PC-3 (cell line): ENCODE data around the gene CBFA2T2. TPM values are rescaled to one million over a fixed set of nuclear protein-coding genes. Genes with fewer than 3 reads are reported as not detected.

Experiments used
- ATAC-seq: fragments of 200-7000 bp; cut with Tn5 transposase; 2 replicates; pipeline ENCODE4 v1.9.1; 2020; ENCODE audit warnings: mild to moderate bottlenecking, moderate library complexity
- BruUV-seq: library from RNA; stranded (reverse); fragments of 400-500 nt; replicated peaks from 2 replicates; lab custom pipeline; 2021; lab: Mats Ljungman, UMichigan
- CTCF ChIA-PET: fragments of 300-600 bp; sonication (Branson Sonifier 250); formaldehyde crosslinking; loops from one replicate; lab custom pipeline; 2022; ENCODE audit warnings: antibody characterized with exemption; lab: Charles Lee
- POLR2A ChIA-PET: fragments of 300-600 bp; sonication (Branson Sonifier 250); formaldehyde crosslinking; loops from one replicate; lab custom pipeline; 2022; ENCODE audit warnings: antibody characterized with exemption; ENCODE audit not compliant: unreplicated experiment; lab: Charles Lee
- DNase-seq: peaks from one replicate; pipeline ENCODE4 v3.0.0-alpha.2; 2015
- H2AFZ ChIP-seq: fragments of 300-600 bp; sonication (generic); 2 replicates; pipeline ENCODE4 v1.6.0; 2016; ENCODE audit warnings: antibody characterized with exemption, low read length
- H3F3A ChIP-seq: fragments of 300-600 bp; sonication (generic); one replicate; pipeline ENCODE4 v1.6.0; 2017; ENCODE audit warnings: antibody characterized with exemption, low read length, control low read depth, mild to moderate bottlenecking; ENCODE audit not compliant: unreplicated experiment
- H3K27ac ChIP-seq: fragments of 300-600 bp; sonication (generic); 2 replicates; pipeline ENCODE4 v1.5.1; 2016; ENCODE audit warnings: mild to moderate bottlenecking, low read length
- H3K27me3 ChIP-seq: fragments of 300-600 bp; sonication (generic); 2 replicates; pipeline ENCODE4 v1.6.1; 2016; ENCODE audit warnings: low read length, mixed read lengths
- H3K36me3 ChIP-seq: fragments of 300-600 bp; sonication (generic); 2 replicates; pipeline ENCODE4 v1.6.1; 2016; ENCODE audit warnings: low read depth, mixed run types, low read length, mixed read lengths
- H3K4me1 ChIP-seq: fragments of 300-600 bp; sonication (generic); 2 replicates; pipeline ENCODE4 v1.5.1; 2016; ENCODE audit warnings: low read length; ENCODE audit not compliant: insufficient read depth
- H3K4me2 ChIP-seq: fragments of 300-600 bp; sonication (generic); 2 replicates; pipeline ENCODE4 v1.6.0; 2016; ENCODE audit warnings: low read length
- H3K4me3 ChIP-seq: fragments of 300-600 bp; sonication (generic); 2 replicates; pipeline ENCODE4 v1.5.1; 2016; ENCODE audit warnings: mild to moderate bottlenecking, low read length, mixed read lengths
- H3K79me2 ChIP-seq: fragments of 300-600 bp; sonication (generic); 2 replicates; pipeline ENCODE4 v1.6.1; 2017; ENCODE audit warnings: low read length, mixed read lengths
- H3K9ac ChIP-seq: fragments of 300-600 bp; sonication (generic); 2 replicates; pipeline ENCODE4 v1.6.0; 2016; ENCODE audit warnings: mild to moderate bottlenecking, low read length
- H3K9me2 ChIP-seq: fragments of 300-600 bp; sonication (generic); replicated peaks from 2 replicates; pipeline ENCODE4 v1.6.1; 2016; ENCODE audit warnings: mixed run types, low read length, mixed read lengths
- H3K9me3 ChIP-seq: fragments of 300-600 bp; sonication (generic); 2 replicates; pipeline ENCODE4 v1.6.1; 2016; ENCODE audit warnings: low read length, mixed read lengths
- H4K20me1 ChIP-seq: fragments of 300-600 bp; sonication (generic); 2 replicates; pipeline ENCODE4 v1.6.1; 2016; ENCODE audit warnings: low read length, mixed read lengths
- EZH2 ChIP-seq: fragments of 300-600 bp; sonication (generic); IDR thresholded peaks from one replicate; pipeline ENCODE4 v1.6.1; 2017; ENCODE audit warnings: antibody characterized with exemption, mild to moderate bottlenecking, low read length; ENCODE audit not compliant: unreplicated experiment
- EZH2phosphoT487 ChIP-seq: fragments of 300-600 bp; sonication (generic); IDR thresholded peaks from 2 replicates; pipeline ENCODE4 v1.6.1; 2018; ENCODE audit warnings: mild to moderate bottlenecking, antibody characterized with exemption, low read length, borderline replicate concordance
- intact Hi-C: fragments of 100-400 bp; cut with micrococcal nuclease; formaldehyde crosslinking; loops from 2 replicates; pipeline ENCODE4 v1.9.0; 2023
- total RNA-seq: library from RNA; depleted of rRNA; stranded (reverse); fragments of >200 nt; gene quantifications from 2 replicates; pipeline ENCODE4 v1.2.3, GENCODE V29; 2014
- TF ChIP-seq, protein P1 (sequence below): fragments of 300-600 bp; sonication (generic); conservative IDR thresholded peaks from 2 replicates; pipeline ENCODE4 v1.5.1; 2017; ENCODE audit warnings: antibody characterized with exemption, low read depth, mild to moderate bottlenecking, low read length

Gene CBFA2T2
- total RNA-seq, 1 experiment from 2014 or later: 9.7 TPM

DNA sequence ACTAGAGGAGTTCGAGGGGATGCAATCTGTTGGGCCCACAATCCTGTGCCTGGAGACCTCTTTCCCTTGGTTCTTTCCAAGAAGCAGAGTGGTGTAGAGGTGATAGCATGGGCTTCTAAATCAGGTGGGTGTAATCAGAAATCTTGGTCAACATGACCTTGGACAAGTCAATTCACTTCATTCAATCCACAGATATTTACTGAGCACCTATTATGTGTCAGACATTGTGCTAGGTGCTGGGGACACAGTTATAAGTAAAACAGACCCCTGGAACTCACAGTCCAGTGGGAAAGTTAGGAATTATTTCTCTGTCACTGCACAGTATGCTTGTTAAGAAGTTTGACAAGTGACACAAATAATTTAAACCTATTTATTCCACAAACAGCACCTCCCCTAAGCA lies 199.6 kb downstream of the CBFA2T2 start:
- peaks cover 12% of the 10 kb centered on the region for H3K79me2 ChIP-seq
- ChIA-PET POLR2A (no interaction called here), CTCF (no interaction called here)
- DNase-seq: no peak
- no TSS peak for BruUV-seq
- H3K36me3 ChIP-seq: no peaks in the 10 kb centered on the region
- H3K27ac ChIP-seq: no peak overlapping the region
- no peak overlapping the region for H3K4me3 ChIP-seq
- H3K27me3 ChIP-seq: no peaks in the 10 kb centered on the region
- no peak for ATAC-seq
- no peaks in the 10 kb centered on the region for H3K9me3 ChIP-seq
- H3K4me2 ChIP-seq: no peak overlapping the region
- H3F3A ChIP-seq: no peaks in the 10 kb centered on the region
- intact Hi-C loops: loop anchor here (10.0 kb wide), 1 partner anchor 95 kb away; no protein-coding TSS in a partner anchor
- H3K4me1 ChIP-seq: peaks cover 15% of the 10 kb centered on the region
- no peaks in the 10 kb centered on the region for H3K9me2 ChIP-seq
- no peak overlapping the region for H2AFZ ChIP-seq
- peaks cover 5% of the 10 kb centered on the region for H4K20me1 ChIP-seq
- no peak overlapping the region for H3K9ac ChIP-seq
- TF ChIP-seq EZH2 (no peak), EZH2phosphoT487 (no peak)
- TF ChIP-seq, protein P1, sequence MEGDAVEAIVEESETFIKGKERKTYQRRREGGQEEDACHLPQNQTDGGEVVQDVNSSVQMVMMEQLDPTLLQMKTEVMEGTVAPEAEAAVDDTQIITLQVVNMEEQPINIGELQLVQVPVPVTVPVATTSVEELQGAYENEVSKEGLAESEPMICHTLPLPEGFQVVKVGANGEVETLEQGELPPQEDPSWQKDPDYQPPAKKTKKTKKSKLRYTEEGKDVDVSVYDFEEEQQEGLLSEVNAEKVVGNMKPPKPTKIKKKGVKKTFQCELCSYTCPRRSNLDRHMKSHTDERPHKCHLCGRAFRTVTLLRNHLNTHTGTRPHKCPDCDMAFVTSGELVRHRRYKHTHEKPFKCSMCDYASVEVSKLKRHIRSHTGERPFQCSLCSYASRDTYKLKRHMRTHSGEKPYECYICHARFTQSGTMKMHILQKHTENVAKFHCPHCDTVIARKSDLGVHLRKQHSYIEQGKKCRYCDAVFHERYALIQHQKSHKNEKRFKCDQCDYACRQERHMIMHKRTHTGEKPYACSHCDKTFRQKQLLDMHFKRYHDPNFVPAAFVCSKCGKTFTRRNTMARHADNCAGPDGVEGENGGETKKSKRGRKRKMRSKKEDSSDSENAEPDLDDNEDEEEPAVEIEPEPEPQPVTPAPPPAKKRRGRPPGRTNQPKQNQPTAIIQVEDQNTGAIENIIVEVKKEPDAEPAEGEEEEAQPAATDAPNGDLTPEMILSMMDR: no peak

DNA sequence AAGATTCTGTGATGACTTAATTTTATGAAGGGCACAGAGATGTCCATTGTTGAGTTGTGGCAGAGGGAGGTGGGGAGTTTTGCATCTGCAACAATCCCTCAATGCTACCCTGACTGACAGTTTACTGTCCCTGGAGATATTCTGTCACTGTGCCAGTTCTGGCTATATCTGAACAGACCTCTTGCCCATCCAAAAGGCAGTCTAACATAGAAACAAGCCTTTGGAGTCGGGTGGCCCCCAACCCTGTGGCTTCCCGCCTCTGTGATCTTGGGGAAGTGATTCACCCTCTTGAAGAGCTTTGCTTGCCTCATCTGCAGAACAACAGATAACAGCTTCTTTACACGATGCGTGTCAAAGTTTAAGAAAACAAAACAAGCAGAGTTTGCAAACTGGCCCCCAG lies 200.1 kb downstream of the CBFA2T2 start:
- Histone ChIP-seq H3K27me3 (no peaks in the 10 kb centered on the region), H3K4me2 (no peak overlapping the region), H3K9ac (no peak overlapping the region), H3F3A (no peaks in the 10 kb centered on the region), H3K9me3 (no peaks in the 10 kb centered on the region), H3K9me2 (no peaks in the 10 kb centered on the region), H3K79me2 (peaks cover 7% of the 10 kb centered on the region), H2AFZ (no peak overlapping the region), H3K4me3 (no peak overlapping the region), H3K4me1 (peaks cover 11% of the 10 kb centered on the region), H3K36me3 (no peaks in the 10 kb centered on the region), H4K20me1 (peaks cover under 1% of the 10 kb centered on the region; the same call in 1 of the 2 replicates), H3K27ac (no peak overlapping the region)
- peak; percentile 18 for DNase-seq
- ATAC-seq: no peak
- ChIA-PET CTCF (no interaction called here), POLR2A (no interaction called here)
- intact Hi-C loops: loop anchor here (10.0 kb wide), 1 partner anchor 95 kb away; no protein-coding TSS in a partner anchor
- TF ChIP-seq, protein P1: no peak
- no peak for TF ChIP-seq EZH2phosphoT487
- no peak for TF ChIP-seq EZH2
- BruUV-seq: no TSS peak

GRCh38 chr20:33693289-33693688 lies 203.4 kb downstream of the CBFA2T2 start:
- no peak overlapping the region for H3K27ac ChIP-seq
- no peaks in the 10 kb centered on the region for H3K9me2 ChIP-seq
- H3K36me3 ChIP-seq: no peaks in the 10 kb centered on the region
- intact Hi-C loops: no loop called here
- no peak overlapping the region for H3K4me3 ChIP-seq
- H3K4me2 ChIP-seq: no peak overlapping the region
- DNase-seq (no peak), ATAC-seq (no peak)
- no peak overlapping the region for H3K9ac ChIP-seq
- H2AFZ ChIP-seq: no peak overlapping the region
- no peak for TF ChIP-seq EZH2phosphoT487
- TF ChIP-seq, protein P1: no peak
- TF ChIP-seq EZH2: no peak
- no peaks in the 10 kb centered on the region for H3K27me3 ChIP-seq
- POLR2A ChIA-PET: no interaction called here
- H4K20me1 ChIP-seq: no peaks in the 10 kb centered on the region
- no peaks in the 10 kb centered on the region for H3K79me2 ChIP-seq
- H3K9me3 ChIP-seq: no peaks in the 10 kb centered on the region
- no TSS peak for BruUV-seq
- no peaks in the 10 kb centered on the region for H3F3A ChIP-seq
- CTCF ChIA-PET: no interaction called here
- no peaks in the 10 kb centered on the region for H3K4me1 ChIP-seq
